Neural crest cell (in vitro differentiated cells): Measurements from ENCODE around the gene SCGN. TPM values are rescaled to one million over a fixed set of nuclear protein-coding genes. Genes with fewer than 3 reads are reported as not detected.

Experiments
- DNase-seq: peaks from one replicate; pipeline ENCODE4 v3.0.0; 2021; ENCODE audit warnings: low read depth, mixed read lengths, low spot score
- H3K27ac Mint-ChIP-seq: one replicate; pipeline ENCODE4 v1.8.0; 2021; ENCODE audit warnings: mild to moderate bottlenecking, mixed read lengths; ENCODE audit not compliant: unreplicated experiment
- H3K27me3 Mint-ChIP-seq: 2 replicates; pipeline ENCODE4 v1.8.0; 2021; ENCODE audit warnings: low read depth, mild to moderate bottlenecking, mixed read lengths
- H3K36me3 Mint-ChIP-seq: 2 replicates; pipeline ENCODE4 v1.8.0; 2021; ENCODE audit warnings: low read depth, mild to moderate bottlenecking, mixed read lengths
- H3K4me1 Mint-ChIP-seq: 2 replicates; pipeline ENCODE4 v1.8.0; 2021; ENCODE audit warnings: mixed read lengths
- H3K4me3 Mint-ChIP-seq: one replicate; pipeline ENCODE4 v1.8.0; 2021; ENCODE audit warnings: mild to moderate bottlenecking, mixed read lengths
- H3K9me3 Mint-ChIP-seq: 2 replicates; pipeline ENCODE4 v1.8.0; 2021; ENCODE audit warnings: mixed read lengths
- total RNA-seq: library from RNA; stranded (reverse); gene quantifications from 2 replicates; pipeline ENCODE4 v1.2.1, GENCODE V29; 2021
- TF ChIP-seq, protein P1 (sequence below): fragments of 200-600 bp; sonication (generic); conservative IDR thresholded peaks from 2 replicates; pipeline ENCODE4 v1.5.0; 2021; ENCODE audit warnings: antibody characterized with exemption, mild to moderate bottlenecking

SCGN gene
- total RNA-seq, 1 donor from 2014 or later: not detected

DNA sequence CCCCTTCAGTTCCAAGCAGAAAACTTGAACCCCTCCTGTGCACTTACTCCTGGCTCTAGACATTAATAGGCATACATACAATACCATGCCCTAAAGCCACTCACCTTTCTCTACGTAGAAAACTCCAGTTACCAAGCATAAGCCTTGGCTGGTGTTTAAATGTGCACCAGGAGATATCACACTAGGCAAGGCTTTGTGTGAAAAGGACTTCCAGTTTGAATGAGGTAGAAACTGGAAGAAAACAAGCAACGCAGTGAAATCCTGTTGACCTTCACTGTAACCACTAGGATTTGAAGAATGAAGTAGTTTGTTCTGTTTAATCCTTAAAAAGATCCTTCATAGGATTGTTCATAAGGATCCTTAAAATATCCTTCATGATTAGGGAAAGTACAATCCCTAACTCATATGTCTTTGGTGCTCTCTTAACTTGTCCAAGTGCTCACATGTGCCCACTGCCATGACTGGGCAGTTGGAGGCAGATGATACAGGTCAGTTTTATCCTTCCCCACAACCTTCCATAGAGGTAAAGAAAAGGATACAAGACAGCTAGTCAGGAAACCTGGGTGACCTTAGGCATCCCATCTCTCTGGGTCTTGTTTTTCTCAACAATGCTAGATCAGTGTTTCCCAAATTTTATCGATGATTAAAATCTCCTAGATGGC lies 9.2 kb upstream of the SCGN start:
- Mint-ChIP-seq H3K9me3 (no peaks in the 10 kb centered on the region), H3K27me3 (peaks cover 56% of the 10 kb centered on the region)

DNA sequence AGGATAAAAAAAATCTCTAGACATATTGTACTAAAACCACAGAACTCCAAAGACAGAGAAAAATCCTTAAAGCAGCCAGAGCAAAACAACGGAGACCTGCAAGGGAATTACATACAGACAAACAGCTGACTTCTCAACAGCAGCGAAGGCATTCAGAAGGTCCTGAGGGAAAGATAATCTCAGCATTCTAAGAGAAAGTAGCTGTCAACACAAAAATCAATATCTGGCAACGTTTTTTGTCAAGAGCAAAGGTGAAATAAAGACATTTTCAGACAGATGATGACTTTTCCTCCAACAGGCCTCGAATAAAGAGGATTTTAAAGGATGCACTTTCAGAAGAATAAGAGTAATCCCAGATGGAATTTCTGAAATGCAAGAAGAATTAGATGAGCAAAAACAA lies 6.1 kb upstream of the SCGN start:
- TF ChIP-seq, protein P1, sequence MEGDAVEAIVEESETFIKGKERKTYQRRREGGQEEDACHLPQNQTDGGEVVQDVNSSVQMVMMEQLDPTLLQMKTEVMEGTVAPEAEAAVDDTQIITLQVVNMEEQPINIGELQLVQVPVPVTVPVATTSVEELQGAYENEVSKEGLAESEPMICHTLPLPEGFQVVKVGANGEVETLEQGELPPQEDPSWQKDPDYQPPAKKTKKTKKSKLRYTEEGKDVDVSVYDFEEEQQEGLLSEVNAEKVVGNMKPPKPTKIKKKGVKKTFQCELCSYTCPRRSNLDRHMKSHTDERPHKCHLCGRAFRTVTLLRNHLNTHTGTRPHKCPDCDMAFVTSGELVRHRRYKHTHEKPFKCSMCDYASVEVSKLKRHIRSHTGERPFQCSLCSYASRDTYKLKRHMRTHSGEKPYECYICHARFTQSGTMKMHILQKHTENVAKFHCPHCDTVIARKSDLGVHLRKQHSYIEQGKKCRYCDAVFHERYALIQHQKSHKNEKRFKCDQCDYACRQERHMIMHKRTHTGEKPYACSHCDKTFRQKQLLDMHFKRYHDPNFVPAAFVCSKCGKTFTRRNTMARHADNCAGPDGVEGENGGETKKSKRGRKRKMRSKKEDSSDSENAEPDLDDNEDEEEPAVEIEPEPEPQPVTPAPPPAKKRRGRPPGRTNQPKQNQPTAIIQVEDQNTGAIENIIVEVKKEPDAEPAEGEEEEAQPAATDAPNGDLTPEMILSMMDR: no peak
- Mint-ChIP-seq H3K4me3 (no peak overlapping the region), H3K36me3 (no peaks in the 10 kb centered on the region), H3K27me3 (peaks cover 79% of the 10 kb centered on the region), H3K9me3 (no peaks in the 10 kb centered on the region), H3K4me1 (peaks cover 5% of the 10 kb centered on the region), H3K27ac (no peak overlapping the region)
- DNase-seq: no peak

More for the DNA sequence above, 9.2 kb upstream of the SCGN start:
- H3K36me3 Mint-ChIP-seq: no peaks in the 10 kb centered on the region
- peaks cover 5% of the 10 kb centered on the region for H3K4me1 Mint-ChIP-seq
- no peak overlapping the region for H3K27ac Mint-ChIP-seq
- TF ChIP-seq, protein P1: no peak
- H3K4me3 Mint-ChIP-seq: no peak overlapping the region
- no peak for DNase-seq

DNA sequence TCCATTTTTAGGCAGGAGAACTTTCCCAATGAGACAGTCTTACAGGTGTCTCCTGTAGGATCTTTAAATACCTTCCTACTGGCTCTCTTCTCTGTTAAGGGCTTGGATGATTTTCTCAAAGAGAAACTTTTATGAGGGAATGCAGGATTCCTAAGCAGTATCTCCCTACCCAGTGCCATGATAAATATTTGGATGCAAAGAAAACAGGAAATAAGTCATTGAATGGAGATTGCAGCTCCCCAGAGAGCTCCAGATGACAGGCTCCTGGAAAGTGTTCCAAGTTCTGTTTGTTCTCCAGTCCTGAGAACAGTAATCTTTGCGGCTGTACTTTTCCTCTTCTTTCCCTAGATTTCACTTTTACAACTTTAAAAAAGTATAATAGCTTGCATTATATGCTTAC lies 2.4 kb upstream of the SCGN start:
- no peak for DNase-seq
- H3K4me3 Mint-ChIP-seq: no peak overlapping the region
- no peaks in the 10 kb centered on the region for H3K36me3 Mint-ChIP-seq
- no peaks in the 10 kb centered on the region for H3K9me3 Mint-ChIP-seq
- TF ChIP-seq, protein P1: no peak
- peaks cover 91% of the 10 kb centered on the region for H3K27me3 Mint-ChIP-seq
- no peak overlapping the region for H3K27ac Mint-ChIP-seq
- peaks cover 4% of the 10 kb centered on the region for H3K4me1 Mint-ChIP-seq

DNA sequence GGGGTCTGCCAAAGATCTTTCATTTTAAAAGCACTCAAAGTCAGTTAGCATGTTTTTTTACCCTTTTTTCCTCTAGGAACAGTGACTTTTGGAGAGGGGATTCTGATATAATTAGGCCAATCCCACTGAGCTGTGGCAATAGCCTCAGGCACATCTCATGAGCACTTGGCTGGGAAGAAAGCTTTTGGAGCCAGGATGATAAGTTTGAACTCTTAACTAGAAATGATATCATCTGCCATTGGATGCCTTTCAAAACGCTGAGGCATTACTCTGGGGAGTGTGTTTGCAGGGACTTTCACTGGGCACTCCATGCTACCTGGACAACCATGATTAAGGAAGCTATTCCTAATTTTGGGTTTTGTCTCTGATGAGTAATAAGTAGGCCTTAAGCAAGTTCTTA lies 3.7 kb downstream of the SCGN start:
- DNase-seq: no peak
- Mint-ChIP-seq H3K27me3 (peaks cover 64% of the 10 kb centered on the region), H3K4me1 (peaks cover 4% of the 10 kb centered on the region), H3K36me3 (no peaks in the 10 kb centered on the region), H3K27ac (no peak overlapping the region), H3K9me3 (no peaks in the 10 kb centered on the region), H3K4me3 (no peak overlapping the region)
- TF ChIP-seq, protein P1: no peak

DNA sequence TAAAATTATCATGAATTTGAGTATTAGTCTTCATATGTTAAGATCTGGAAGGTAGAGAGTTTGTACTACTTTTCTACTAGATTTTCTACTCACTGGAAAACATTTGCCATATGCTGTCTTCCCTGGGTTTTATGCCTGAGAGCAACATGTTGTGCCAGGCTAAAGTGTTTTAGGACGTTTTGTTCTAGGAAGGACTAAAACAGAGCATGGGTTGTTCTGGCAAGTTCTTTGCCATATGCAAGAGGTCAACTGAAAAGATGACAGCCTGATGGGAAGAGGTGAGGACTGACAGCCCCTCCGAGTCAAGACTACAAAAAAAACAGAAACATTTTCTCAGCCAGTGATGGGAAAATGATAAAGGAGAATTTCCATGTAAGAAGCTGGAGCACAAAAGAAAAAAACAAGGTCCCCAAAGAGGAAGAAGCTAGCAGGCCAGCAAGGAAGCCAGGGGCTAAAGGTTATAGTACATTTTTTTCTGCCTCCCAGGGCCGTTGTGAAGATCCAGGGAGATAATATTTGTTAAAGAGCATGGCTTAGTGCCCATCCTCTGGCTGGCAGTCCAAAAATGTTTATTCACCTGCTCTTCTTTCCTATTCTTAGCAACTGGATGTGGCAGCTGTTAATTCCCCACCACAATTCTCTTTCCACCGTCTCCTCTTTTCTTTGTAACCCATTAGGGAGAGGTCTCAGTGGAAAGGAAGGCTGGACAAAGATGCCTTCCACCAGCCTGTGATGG lies 7.8 kb downstream of the SCGN start:
- Mint-ChIP-seq H3K4me3 (no peak overlapping the region), H3K27ac (no peak overlapping the region), H3K4me1 (no peaks in the 10 kb centered on the region), H3K9me3 (no peaks in the 10 kb centered on the region), H3K36me3 (no peaks in the 10 kb centered on the region), H3K27me3 (peaks cover 42% of the 10 kb centered on the region)
- DNase-seq: no peak
- TF ChIP-seq, protein P1: no peak
